Cardiac muscle cell (in vitro differentiated cells and primary cell): ENCODE results near the gene ALDH1B1. TPM values are rescaled to one million over a fixed set of nuclear protein-coding genes. Genes with fewer than 3 reads are reported as not detected.
A peak's percentile ranks its signal among the peaks of the same experiment; 100 is the strongest.

Experiments
- DNase-seq, 2 donors: peaks; one replicate each; pipeline versions ENCODE4 v3.0.0 to v3.0.0-alpha.2; 2010 to 2017; ENCODE audit warnings: low read depth in 1 of 2, low spot score in 1 of 2
- H3K27ac ChIP-seq: fragments of 200-600 bp; sonication (generic); 2 replicates; pipeline ENCODE4 v1.5.1; 2016
- H3K27me3 ChIP-seq: fragments of 200-600 bp; sonication (generic); 2 replicates; pipeline ENCODE4 v1.6.0; 2016; ENCODE audit warnings: control low read depth
- H3K36me3 ChIP-seq: fragments of 200-600 bp; sonication (generic); 2 replicates; pipeline ENCODE4 v1.5.1; 2016; ENCODE audit warnings: control low read depth
- H3K4me1 ChIP-seq: fragments of 200-600 bp; sonication (generic); 2 replicates; pipeline ENCODE4 v1.8.1; 2017; ENCODE audit warnings: low read depth, mild to moderate bottlenecking, mixed run types
- H3K4me3 ChIP-seq: fragments of 200-600 bp; sonication (generic); 2 replicates; pipeline ENCODE4 v1.5.1; 2016; ENCODE audit warnings: mild to moderate bottlenecking
- H3K9me3 ChIP-seq: fragments of 200-600 bp; sonication (generic); 2 replicates; pipeline ENCODE4 v1.5.1; 2017; ENCODE audit warnings: low read depth, mild to moderate bottlenecking, control low read depth
- polyA plus RNA-seq: library from polyadenylated mRNA; unstranded; fragments of >200 nt; fragmentation: Nextera tagmentation; extraction: Ambion mirVana; gene quantifications from 2 replicates; pipeline ENCODE4 v1.2.1, GENCODE V29; 2016
- total RNA-seq: library from RNA; depleted of rRNA; stranded (reverse); fragments of >200 nt; gene quantifications from 2 replicates; pipeline ENCODE4 v1.2.3, GENCODE V29; 2016
- TF ChIP-seq, protein P1 (sequence below): IDR thresholded peaks from 2 replicates; pipeline ENCODE4 v1.5.1; 2012; ENCODE audit warnings: low read depth, mild to moderate bottlenecking, low read length

Gene ALDH1B1
- total and polyA plus RNA-seq, 2 experiments from 2014 or later, result 31.7 to 34.7 TPM

DNA sequence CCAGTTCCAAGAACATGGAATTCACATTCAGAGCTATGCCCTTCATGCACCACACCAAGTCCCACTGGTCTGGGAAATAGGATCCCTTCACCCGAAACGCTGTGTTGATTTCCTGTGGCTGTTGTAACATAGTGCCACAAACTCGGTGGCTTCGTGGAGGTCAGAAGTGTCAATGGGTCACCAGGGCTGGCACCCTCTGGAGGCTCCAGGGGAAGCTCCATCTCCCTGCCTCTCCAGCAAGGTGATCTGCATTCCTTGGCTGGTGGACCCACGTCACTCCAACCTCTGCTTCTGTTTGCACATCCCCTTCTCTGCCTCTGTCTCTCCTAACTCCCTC, 28.9 kb upstream of the ALDH1B1 start:
- TF ChIP-seq, protein P1, sequence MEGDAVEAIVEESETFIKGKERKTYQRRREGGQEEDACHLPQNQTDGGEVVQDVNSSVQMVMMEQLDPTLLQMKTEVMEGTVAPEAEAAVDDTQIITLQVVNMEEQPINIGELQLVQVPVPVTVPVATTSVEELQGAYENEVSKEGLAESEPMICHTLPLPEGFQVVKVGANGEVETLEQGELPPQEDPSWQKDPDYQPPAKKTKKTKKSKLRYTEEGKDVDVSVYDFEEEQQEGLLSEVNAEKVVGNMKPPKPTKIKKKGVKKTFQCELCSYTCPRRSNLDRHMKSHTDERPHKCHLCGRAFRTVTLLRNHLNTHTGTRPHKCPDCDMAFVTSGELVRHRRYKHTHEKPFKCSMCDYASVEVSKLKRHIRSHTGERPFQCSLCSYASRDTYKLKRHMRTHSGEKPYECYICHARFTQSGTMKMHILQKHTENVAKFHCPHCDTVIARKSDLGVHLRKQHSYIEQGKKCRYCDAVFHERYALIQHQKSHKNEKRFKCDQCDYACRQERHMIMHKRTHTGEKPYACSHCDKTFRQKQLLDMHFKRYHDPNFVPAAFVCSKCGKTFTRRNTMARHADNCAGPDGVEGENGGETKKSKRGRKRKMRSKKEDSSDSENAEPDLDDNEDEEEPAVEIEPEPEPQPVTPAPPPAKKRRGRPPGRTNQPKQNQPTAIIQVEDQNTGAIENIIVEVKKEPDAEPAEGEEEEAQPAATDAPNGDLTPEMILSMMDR, result no peak
- Histone ChIP-seq H3K4me3 (no peak overlapping the region), H3K36me3 (no peaks in the 10 kb centered on the region), H3K27ac (no peak overlapping the region), H3K27me3 (no peaks in the 10 kb centered on the region), H3K9me3 (no peaks in the 10 kb centered on the region), H3K4me1 (peaks cover 6% of the 10 kb centered on the region)
- no peak for DNase-seq

DNA sequence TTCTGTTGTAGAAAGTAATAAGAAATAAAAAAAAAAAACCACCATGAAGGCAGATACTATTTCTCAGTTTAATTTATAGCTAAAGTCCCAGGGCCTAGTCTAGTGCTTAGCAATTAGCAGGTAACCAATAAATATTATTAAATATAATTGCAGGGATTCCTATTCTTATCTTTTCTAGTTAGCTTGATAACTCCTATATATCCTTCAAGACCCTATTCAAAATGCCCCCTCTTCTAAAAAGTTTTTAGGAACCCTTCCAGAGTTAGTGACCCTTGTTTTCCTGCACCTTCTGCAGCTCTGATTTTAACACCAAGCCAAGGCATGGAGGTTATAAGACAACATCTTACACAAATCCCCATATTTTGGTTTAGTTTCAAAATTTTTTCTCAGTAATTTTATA, 24.6 kb upstream of the ALDH1B1 start:
- H3K4me1 ChIP-seq, result no peaks in the 10 kb centered on the region
- no peaks in the 10 kb centered on the region for H3K36me3 ChIP-seq
- no peak overlapping the region for H3K27ac ChIP-seq
- no peaks in the 10 kb centered on the region for H3K27me3 ChIP-seq
- DNase-seq, result no peak
- no peak overlapping the region for H3K4me3 ChIP-seq
- TF ChIP-seq, protein P1, result no peak
- H3K9me3 ChIP-seq, result no peaks in the 10 kb centered on the region

DNA sequence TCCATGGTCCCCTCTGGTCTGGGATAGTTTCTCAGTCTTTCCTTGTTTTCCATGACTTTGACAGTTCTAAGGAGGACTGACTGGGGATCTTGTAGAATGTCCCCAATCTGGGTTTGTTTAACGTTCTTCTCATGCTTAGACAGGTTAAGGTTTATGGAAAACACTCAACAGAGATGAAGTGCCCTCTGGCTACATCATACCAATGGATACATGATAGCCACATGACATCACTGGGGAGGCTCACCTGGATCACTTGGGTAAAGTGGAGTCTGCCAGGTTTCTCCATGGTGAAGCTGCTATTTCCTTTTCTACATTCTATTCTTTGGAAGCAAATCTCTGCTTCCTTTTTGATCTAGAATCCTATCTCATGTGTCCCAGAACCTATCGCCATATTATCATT, 23.8 kb upstream of the ALDH1B1 start:
- H3K36me3 ChIP-seq, result no peaks in the 10 kb centered on the region
- H3K27ac ChIP-seq, result no peak overlapping the region
- H3K4me3 ChIP-seq, result no peak overlapping the region
- no peaks in the 10 kb centered on the region for H3K9me3 ChIP-seq
- no peaks in the 10 kb centered on the region for H3K27me3 ChIP-seq
- H3K4me1 ChIP-seq, result no peaks in the 10 kb centered on the region
- TF ChIP-seq, protein P1, result no peak
- DNase-seq, result no peak

DNA sequence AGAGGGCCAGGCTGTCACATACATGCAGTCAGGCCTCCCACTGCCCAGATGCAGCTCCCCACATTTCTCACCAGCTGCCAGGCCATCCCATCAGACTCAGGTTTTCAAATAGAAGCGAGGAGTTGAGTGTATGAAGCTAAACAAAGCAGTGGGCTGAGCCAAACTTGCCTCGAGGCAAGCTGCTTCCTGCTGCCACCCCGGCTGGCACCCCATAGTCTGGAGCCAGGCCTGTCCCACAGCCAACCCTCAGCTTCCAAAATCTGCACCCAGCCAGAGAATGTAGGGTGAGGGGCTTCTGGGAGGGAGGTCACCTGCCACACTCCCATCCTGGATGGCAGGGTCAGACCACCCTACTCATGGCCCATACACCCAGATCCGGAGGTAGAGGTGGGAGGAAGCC, 22.3 kb upstream of the ALDH1B1 start:
- H3K4me1 ChIP-seq, result peaks cover 7% of the 10 kb centered on the region
- no peak overlapping the region for H3K4me3 ChIP-seq
- no peaks in the 10 kb centered on the region for H3K36me3 ChIP-seq
- TF ChIP-seq, protein P1, result no peak
- no peak for DNase-seq
- H3K9me3 ChIP-seq, result no peaks in the 10 kb centered on the region
- no peak overlapping the region for H3K27ac ChIP-seq
- H3K27me3 ChIP-seq, result no peaks in the 10 kb centered on the region

DNA sequence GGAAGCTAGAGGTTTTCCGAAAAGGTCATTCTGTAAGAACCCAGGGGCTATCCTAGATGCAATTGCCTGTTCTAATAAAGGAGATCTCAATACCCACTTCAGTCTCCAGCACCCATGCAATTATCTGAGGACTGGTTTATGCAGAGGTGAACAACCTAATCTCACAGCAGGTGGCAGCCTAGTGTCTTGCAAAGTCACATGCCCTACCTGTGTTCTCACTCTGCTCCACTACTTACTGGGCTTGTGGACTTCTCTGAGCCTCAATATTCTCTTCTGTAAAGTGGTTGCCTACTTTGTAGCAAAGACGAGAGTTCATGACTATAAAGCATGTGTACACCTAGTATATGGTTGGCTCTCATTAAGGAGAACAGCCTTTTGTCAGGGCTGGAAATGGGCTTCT, 21.0 kb upstream of the ALDH1B1 start:
- H3K27me3 ChIP-seq, result no peaks in the 10 kb centered on the region
- TF ChIP-seq, protein P1, result no peak
- peaks cover 19% of the 10 kb centered on the region for H3K4me1 ChIP-seq
- DNase-seq, result peak; percentile 20 to 55
- no peak overlapping the region for H3K27ac ChIP-seq
- no peaks in the 10 kb centered on the region for H3K9me3 ChIP-seq
- no peak overlapping the region for H3K4me3 ChIP-seq
- H3K36me3 ChIP-seq, result no peaks in the 10 kb centered on the region
